ENCODE measurements around the gene SYT14. TPM values are rescaled to one million over a fixed set of nuclear protein-coding genes. Genes with fewer than 3 reads are reported as not detected.

The SYT14 gene
- polyA plus RNA-seq, 1 donor from 2014 or later, result 21.9 TPM

GRCh38 chr1:209924390-209924789 is 13.6 kb upstream of the SYT14 start:
- H3K36me3 ChIP-seq (ENCODE audit: insufficient read depth, low read length), result no peaks in the 10 kb centered on the region
- H3K4me3 ChIP-seq (ENCODE audit: low read length), result no peak overlapping the region
- no peak overlapping the region for H3K27ac ChIP-seq (ENCODE audit: low read length)
- H4K20me1 ChIP-seq (ENCODE audit: insufficient read depth), result no peaks in the 10 kb centered on the region
- TF ChIP-seq CTCF (IDR thresholded peaks at IDR 0.05; ENCODE audit: poor library complexity, severe bottlenecking) (no peak), EZH2 (IDR thresholded peaks at IDR 0.05; ENCODE audit: borderline replicate concordance, insufficient read depth, low read length, poor library complexity, severe bottlenecking) (no peak), RAD21 (conservative IDR thresholded peaks at IDR 0.05) (no peak), SMC3 (conservative IDR thresholded peaks at IDR 0.05; ENCODE audit: poor library complexity) (no peak), TAF1 (IDR thresholded peaks at IDR 0.05; ENCODE audit: low read depth) (no peak), REST (IDR thresholded peaks at IDR 0.05; ENCODE audit: borderline replicate concordance) (no peak), POLR2AphosphoS5 (IDR thresholded peaks at IDR 0.05) (no peak), MXI1 (conservative IDR thresholded peaks at IDR 0.05; ENCODE audit: poor library complexity, severe bottlenecking) (no peak), EP300 (conservative IDR thresholded peaks at IDR 0.05; ENCODE audit: poor library complexity, severe bottlenecking) (no peak)
- H3K9me2 ChIP-seq (ENCODE audit: insufficient read depth, low read length), result no peaks in the 10 kb centered on the region
- H3K27me3 ChIP-seq (ENCODE audit: insufficient read depth, low read depth, low read length), result no peaks in the 10 kb centered on the region
- H3K4me2 ChIP-seq (ENCODE audit: low read length), result no peak overlapping the region
- no peaks in the 10 kb centered on the region for H3K9me3 ChIP-seq (ENCODE audit: low read length)
- no peaks in the 10 kb centered on the region for H3K79me2 ChIP-seq (replicated peaks; ENCODE audit: insufficient read depth, low read length)
- H3K9ac ChIP-seq (ENCODE audit: low read length), result no peak overlapping the region
- no peaks in the 10 kb centered on the region for H3F3A ChIP-seq (ENCODE audit: insufficient read depth, low read length, poor library complexity, severe bottlenecking)
- no peak overlapping the region for H2AFZ ChIP-seq (ENCODE audit: low read depth, low read length)

GRCh38 chr1:209926045-209926444 is 12.0 kb upstream of the SYT14 start:
- Histone ChIP-seq H3K9ac (ENCODE audit: low read length) (no peak overlapping the region), H3K79me2 (replicated peaks; ENCODE audit: insufficient read depth, low read length) (no peaks in the 10 kb centered on the region), H3K27ac (ENCODE audit: low read length) (no peak overlapping the region), H3K4me2 (ENCODE audit: low read length) (no peak overlapping the region), H3K9me3 (ENCODE audit: low read length) (no peaks in the 10 kb centered on the region), H3K4me3 (ENCODE audit: low read length) (no peak overlapping the region), H3K27me3 (ENCODE audit: insufficient read depth, low read depth, low read length) (no peaks in the 10 kb centered on the region), H2AFZ (ENCODE audit: low read depth, low read length) (no peak overlapping the region), H4K20me1 (ENCODE audit: insufficient read depth) (no peaks in the 10 kb centered on the region), H3K9me2 (ENCODE audit: insufficient read depth, low read length) (no peaks in the 10 kb centered on the region), H3K36me3 (ENCODE audit: insufficient read depth, low read length) (no peaks in the 10 kb centered on the region), H3F3A (ENCODE audit: insufficient read depth, low read length, poor library complexity, severe bottlenecking) (no peaks in the 10 kb centered on the region)
- no peak for TF ChIP-seq MXI1 (conservative IDR thresholded peaks at IDR 0.05; ENCODE audit: poor library complexity, severe bottlenecking)
- TF ChIP-seq RAD21 (conservative IDR thresholded peaks at IDR 0.05), result no peak
- no peak for TF ChIP-seq EZH2 (IDR thresholded peaks at IDR 0.05; ENCODE audit: borderline replicate concordance, insufficient read depth, low read length, poor library complexity, severe bottlenecking)
- TF ChIP-seq CTCF (IDR thresholded peaks at IDR 0.05; ENCODE audit: poor library complexity, severe bottlenecking), result no peak
- no peak for TF ChIP-seq REST (IDR thresholded peaks at IDR 0.05; ENCODE audit: borderline replicate concordance)
- TF ChIP-seq POLR2AphosphoS5 (IDR thresholded peaks at IDR 0.05), result no peak
- TF ChIP-seq EP300 (conservative IDR thresholded peaks at IDR 0.05; ENCODE audit: poor library complexity, severe bottlenecking), result no peak
- TF ChIP-seq SMC3 (conservative IDR thresholded peaks at IDR 0.05; ENCODE audit: poor library complexity), result no peak
- no peak for TF ChIP-seq TAF1 (IDR thresholded peaks at IDR 0.05; ENCODE audit: low read depth)

Measured in neural cell (in vitro differentiated cells).